GM12878 (cell line): ENCODE results near the gene OPRM1. TPM values are rescaled to one million over a fixed set of nuclear protein-coding genes. Genes with fewer than 3 reads are reported as not detected.

Source experiments
- ATAC-seq: fragments of 200-7000 bp; cut with Tn5 transposase; 3 replicates; pipeline ENCODE4 v1.9.1; 2020; ENCODE audit warnings: mild to moderate bottlenecking, moderate library complexity
- BruUV-seq: library from RNA; stranded (reverse); fragments of 400-500 nt; replicated peaks from 2 replicates; lab custom pipeline; 2021; lab: Mats Ljungman, UMichigan
- CTCF ChIA-PET: fragments of 300-600 bp; sonication (Branson Sonifier 250); formaldehyde crosslinking; extraction: SDS; loops from one replicate; lab custom pipeline; 2021; ENCODE audit warnings: inconsistent platforms; lab: Yijun Ruan, JAX
- POLR2A ChIA-PET: fragments of 350-600 bp; formaldehyde crosslinking; extraction: SDS; loops from one replicate; lab custom pipeline; 2021; ENCODE audit warnings: inconsistent platforms; lab: Charles Lee
- RAD21 ChIA-PET: fragments of 300-600 bp; sonication (Branson Sonifier 250); formaldehyde crosslinking; loops from one replicate; lab custom pipeline; 2023; ENCODE audit warnings: antibody characterized with exemption; ENCODE audit not compliant: unreplicated experiment; lab: Charles Lee
- SMC1A ChIA-PET: fragments of 300-600 bp; sonication (Branson Sonifier 250); formaldehyde crosslinking; loops from one replicate; lab custom pipeline; 2023; ENCODE audit not compliant: unreplicated experiment, uncharacterized antibody; lab: Charles Lee
- DNase-seq: peaks from one replicate; pipeline ENCODE4 v3.0.0-alpha.2; 2011; ENCODE audit warnings: low read depth, low spot score
- FAIRE-seq: peaks from 3 replicates; lab custom pipeline; 2011; peaks lifted over from hg19 to GRCh38; lab: Jason Lieb, UNC
- H2AFZ ChIP-seq: 2 replicates; pipeline ENCODE4 v1.6.0; 2011; ENCODE audit warnings: low read depth, low read length, control low read depth; ENCODE audit not compliant: control insufficient read depth
- H3K27ac ChIP-seq: 2 replicates; pipeline ENCODE4 v1.5.1; 2011; ENCODE audit warnings: control low read depth; ENCODE audit not compliant: control insufficient read depth, insufficient read depth
- H3K27me3 ChIP-seq, 2 experiments: replicated peaks in 1 of 2; 2 replicates each; pipeline versions ENCODE4 v1.6.0 to v1.6.1; 2011; ENCODE audit warnings: low read length in 1 of 2; ENCODE audit not compliant: control insufficient read depth in 2 of 2, insufficient read depth in 2 of 2
- H3K36me3 ChIP-seq, 2 experiments: 2 replicates each; pipeline ENCODE4 v1.5.1; 2011; ENCODE audit warnings: low read length in 1 of 2; ENCODE audit not compliant: control insufficient read depth in 2 of 2, insufficient read depth in 2 of 2
- H3K4me1 ChIP-seq: 2 replicates; pipeline ENCODE4 v1.6.1; 2011; ENCODE audit warnings: mild to moderate bottlenecking, low read length, moderate library complexity, mixed read lengths; ENCODE audit not compliant: control insufficient read depth, insufficient read depth
- H3K4me2 ChIP-seq: 2 replicates; pipeline ENCODE4 v1.6.0; 2011; ENCODE audit warnings: control low read depth; ENCODE audit not compliant: control insufficient read depth, insufficient read depth
- H3K4me3 ChIP-seq: fragments of 200-600 bp; sonication (generic); 2 replicates; pipeline ENCODE4 v1.5.1; 2016
- H3K79me2 ChIP-seq: 2 replicates; pipeline ENCODE4 v1.6.0; 2011; ENCODE audit warnings: low read length; ENCODE audit not compliant: control insufficient read depth, insufficient read depth
- H3K9ac ChIP-seq: 2 replicates; pipeline ENCODE4 v1.8.0; 2011; ENCODE audit warnings: low read length, control low read depth, mixed read lengths; ENCODE audit not compliant: control insufficient read depth, insufficient read depth
- H3K9me3 ChIP-seq: replicated peaks from 3 replicates; pipeline ENCODE4 v1.5.1; 2011; ENCODE audit warnings: mild to moderate bottlenecking, low read length; ENCODE audit not compliant: control insufficient read depth, insufficient read depth
- H4K20me1 ChIP-seq: 2 replicates; pipeline ENCODE4 v1.6.0; 2011; ENCODE audit not compliant: control insufficient read depth, insufficient read depth
- BCL11A ChIP-seq: IDR thresholded peaks from 2 replicates; pipeline ENCODE4 v1.6.1; 2011; ENCODE audit warnings: low read depth, low read length
- BCL3 ChIP-seq: IDR thresholded peaks from 2 replicates; pipeline ENCODE4 v1.6.1; 2011; ENCODE audit warnings: borderline replicate concordance, low read depth, mild to moderate bottlenecking, moderate library complexity, low read length; ENCODE audit not compliant: insufficient read depth, poor library complexity, severe bottlenecking
- BHLHE40 ChIP-seq, 2 experiments: fragments of 450-650 bp in 1 of 2; IDR thresholded peaks; 2 replicates each; pipeline ENCODE4 v1.6.1; 2011 to 2017; ENCODE audit warnings: low read depth in 2 of 2, borderline replicate concordance in 1 of 2, improper control_type of control experiment in 1 of 2, low read length in 1 of 2, mild to moderate bottlenecking in 1 of 2
- BMI1 ChIP-seq: fragments of 450-650 bp; IDR thresholded peaks from 2 replicates; pipeline ENCODE4 v1.6.1; 2016; ENCODE audit warnings: mild to moderate bottlenecking, moderate library complexity, borderline replicate concordance
- CHD2 ChIP-seq: IDR thresholded peaks from 2 replicates; pipeline ENCODE4 v1.6.1; 2011; ENCODE audit warnings: low read depth, low read length, improper control_type of control experiment, borderline replicate concordance
- EGR1 ChIP-seq, 2 experiments: IDR thresholded peaks; 1 replicate in 1 of 2; 2 replicates in 1 of 2; pipeline ENCODE4 v1.6.1; 2011 to 2012; ENCODE audit warnings: low read depth in 2 of 2, low read length in 2 of 2, borderline replicate concordance in 1 of 2, mild to moderate bottlenecking in 1 of 2, moderate library complexity in 1 of 2
- ESRRA ChIP-seq: IDR thresholded peaks from 2 replicates; pipeline ENCODE4 v1.6.1; 2012; ENCODE audit warnings: mild to moderate bottlenecking, low read length, improper control_type of control experiment
- HDAC6 ChIP-seq: fragments of 200-600 bp; sonication (generic); IDR thresholded peaks from one replicate; pipeline ENCODE4 v1.8.0; 2017; ENCODE audit warnings: antibody characterized with exemption; ENCODE audit not compliant: unreplicated experiment
- JUND ChIP-seq: IDR thresholded peaks from 2 replicates; pipeline ENCODE4 v1.6.1; 2012; ENCODE audit warnings: low read depth, mild to moderate bottlenecking, low read length, improper control_type of control experiment, moderate library complexity
- POLR2A ChIP-seq: IDR thresholded peaks from 2 replicates; pipeline ENCODE4 v1.6.1; 2011; ENCODE audit warnings: low read depth, mild to moderate bottlenecking, low read length
- RCOR1 ChIP-seq: conservative IDR thresholded peaks from 2 replicates; pipeline ENCODE4 v1.6.1; 2012; ENCODE audit warnings: low read depth, low read length, improper control_type of control experiment
- SIN3A ChIP-seq: IDR thresholded peaks from 2 replicates; pipeline ENCODE4 v1.6.1; 2012; ENCODE audit warnings: low read depth, low read length, improper control_type of control experiment
- SPI1 ChIP-seq: IDR thresholded peaks from 2 replicates; pipeline ENCODE4 v1.6.1; 2011; ENCODE audit warnings: low read depth, mild to moderate bottlenecking, low read length, moderate library complexity, borderline replicate concordance; ENCODE audit not compliant: insufficient read depth
- SUPT20H ChIP-seq: IDR thresholded peaks from 2 replicates; pipeline ENCODE4 v1.6.1; 2011; ENCODE audit warnings: low read depth, mild to moderate bottlenecking, low read length, moderate library complexity, borderline replicate concordance; ENCODE audit not compliant: control insufficient read depth
- TCF12 ChIP-seq: IDR thresholded peaks from 2 replicates; pipeline ENCODE4 v1.6.1; 2011; ENCODE audit warnings: low read depth, mild to moderate bottlenecking, low read length
- ZNF274 ChIP-seq: IDR thresholded peaks from one replicate; pipeline ENCODE4 v1.8.0; 2011; ENCODE audit not compliant: insufficient read length, insufficient read depth
- WGBS: methylation state at CpG from one replicate; pipeline ENCODE4 v1.1.6; 2016; ENCODE audit warnings: low lambda C conversion rate; ENCODE audit not compliant: insufficient replicate concordance, insufficient coverage; ENCODE audit errors: missing lambda C conversion rate; 5-methylcytosine and 5-hydroxymethylcytosine counted together
- in situ Hi-C: fragments of 300-500 bp; cut with MboI; formaldehyde crosslinking; loops from 9 replicates; pipeline ENCODE4 v1.14.3; 2018; ENCODE audit warnings: mixed read lengths
- intact Hi-C: fragments of 100-400 bp; cut with micrococcal nuclease; formaldehyde crosslinking; loops from one replicate; pipeline ENCODE4 v1.14.2; 2022; ENCODE audit not compliant: unreplicated experiment
- polyA plus RNA-seq, 11 experiments: library from polyadenylated mRNA; depleted of rRNA in 4 of 11; unstranded in 6 of 11; stranded (reverse) in 5 of 11; fragments of >200 nt; fragmentation: Nextera tagmentation in 4 of 11; fragmentation: Illumina TruSeq in 1 of 11; extraction: Ambion mirVana in 4 of 11; extraction: Trizol in 1 of 11; gene quantifications; 1 replicate in 1 of 11; 2 replicates in 10 of 11; pipeline versions ENCODE4 v1.2.1 to v1.2.3, GENCODE V29; 2011 to 2016; ENCODE audit warnings: inconsistent platforms in 2 of 11, missing spikeins in 2 of 11, low read depth in 1 of 11
- total RNA-seq, 4 experiments: library from RNA; depleted of rRNA in 3 of 4; stranded (reverse); fragments of >200 nt in 3 of 4; fragmentation: Illumina TruSeq in 1 of 4; extraction: Trizol in 1 of 4; gene quantifications; 2 replicates each; pipeline versions ENCODE4 v1.2.1 to v1.2.3, GENCODE V29; 2013 to 2021
- TF ChIP-seq, protein P1 (sequence below): IDR thresholded peaks from 2 replicates; pipeline ENCODE4 v1.6.1; 2011; ENCODE audit warnings: low read depth, mild to moderate bottlenecking, low read length, moderate library complexity, borderline replicate concordance; ENCODE audit errors: extremely low read depth
- TF ChIP-seq, protein P2 (sequence below): fragments of 450-650 bp; IDR thresholded peaks from 2 replicates; pipeline ENCODE4 v1.6.1; 2018; ENCODE audit warnings: borderline replicate concordance, mild to moderate bottlenecking; ENCODE audit not compliant: partially characterized antibody

OPRM1 gene
- total and polyA plus RNA-seq, 10 of the 15 experiments (the other 5 are each of a cell fraction or from before 2014, with no cell fraction given): not detected

DNA sequence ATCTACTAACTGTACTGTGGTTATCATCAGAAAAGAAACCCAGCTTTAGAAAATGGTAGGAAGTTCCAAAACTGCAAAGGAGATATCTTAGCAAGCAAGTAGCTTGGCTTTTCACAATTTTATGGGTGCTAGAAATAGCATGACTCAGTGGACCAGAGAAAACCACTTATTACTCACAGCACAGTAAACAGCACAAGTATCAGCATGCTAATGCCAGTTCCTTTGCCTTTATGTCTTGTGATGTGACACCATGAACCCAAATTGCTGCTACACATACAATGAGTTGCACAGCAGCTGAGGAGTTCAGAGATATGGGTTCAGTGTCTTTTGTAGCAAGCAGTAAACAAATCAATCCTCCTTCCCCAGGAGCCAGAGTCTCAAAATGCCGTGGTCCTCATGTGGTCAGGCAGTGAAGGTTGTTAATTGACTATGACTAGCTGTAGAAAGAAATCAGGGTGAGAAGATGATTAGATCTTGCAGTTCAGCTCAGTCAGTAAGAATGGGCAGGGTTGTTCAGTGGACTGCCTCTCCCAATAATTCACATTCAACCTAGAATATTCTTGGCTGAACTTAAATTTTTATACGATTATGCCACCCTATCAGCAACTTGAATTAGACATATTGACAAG lies 73.3 kb downstream of the OPRM1 start:
- ATAC-seq (no peak), FAIRE-seq (no peak), DNase-seq (no peak)
- H3K9me3 ChIP-seq: no peaks in the 10 kb centered on the region
- 14% methylated on average over 2 of the region's 2 CpGs for WGBS
- SMC1A ChIA-PET: no interaction called here
- H3K79me2 ChIP-seq: no peaks in the 10 kb centered on the region
- H3K4me1 ChIP-seq: no peaks in the 10 kb centered on the region
- no peaks in the 10 kb centered on the region for H3K36me3 ChIP-seq
- H2AFZ ChIP-seq: no peak overlapping the region
- no peaks in the 10 kb centered on the region for H4K20me1 ChIP-seq
- CTCF ChIA-PET: interaction anchor here (2.2 kb wide), 1 partner anchor 165 kb away, joined by 9 read pairs; no protein-coding TSS in a partner anchor
- H3K27ac ChIP-seq: no peak overlapping the region
- RAD21 ChIA-PET: no interaction called here
- no peak overlapping the region for H3K4me3 ChIP-seq
- POLR2A ChIA-PET: no interaction called here
- no peak overlapping the region for H3K9ac ChIP-seq
- intact Hi-C loops: no loop called here
- H3K4me2 ChIP-seq: no peak overlapping the region
- in situ Hi-C loops: no loop called here
- no peaks in the 10 kb centered on the region; a peak in 3 of 4 replicates for H3K27me3 ChIP-seq
- no TSS peak for BruUV-seq
- TF ChIP-seq, protein P1, sequence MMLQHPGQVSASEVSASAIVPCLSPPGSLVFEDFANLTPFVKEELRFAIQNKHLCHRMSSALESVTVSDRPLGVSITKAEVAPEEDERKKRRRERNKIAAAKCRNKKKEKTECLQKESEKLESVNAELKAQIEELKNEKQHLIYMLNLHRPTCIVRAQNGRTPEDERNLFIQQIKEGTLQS: no peak
- TF ChIP-seq SUPT20H: no peak
- no peak for TF ChIP-seq BCL11A
- no peak for TF ChIP-seq ZNF274
- no peak for TF ChIP-seq BMI1
- TF ChIP-seq RCOR1: no peak
- no peak for TF ChIP-seq POLR2A
- TF ChIP-seq SPI1: no peak
- TF ChIP-seq TCF12: no peak
- TF ChIP-seq ESRRA: no peak
- TF ChIP-seq JUND: no peak
- no peak for TF ChIP-seq CHD2
- no peak for TF ChIP-seq BCL3
- no peak for TF ChIP-seq HDAC6
- no peak for TF ChIP-seq SIN3A
- no peak for TF ChIP-seq BHLHE40 (IDR thresholded peaks at IDR 0.05; ENCODE audit: borderline replicate concordance in 1 of 2, low read depth in 2 of 2, low read length in 1 of 2)
- TF ChIP-seq, protein P2, sequence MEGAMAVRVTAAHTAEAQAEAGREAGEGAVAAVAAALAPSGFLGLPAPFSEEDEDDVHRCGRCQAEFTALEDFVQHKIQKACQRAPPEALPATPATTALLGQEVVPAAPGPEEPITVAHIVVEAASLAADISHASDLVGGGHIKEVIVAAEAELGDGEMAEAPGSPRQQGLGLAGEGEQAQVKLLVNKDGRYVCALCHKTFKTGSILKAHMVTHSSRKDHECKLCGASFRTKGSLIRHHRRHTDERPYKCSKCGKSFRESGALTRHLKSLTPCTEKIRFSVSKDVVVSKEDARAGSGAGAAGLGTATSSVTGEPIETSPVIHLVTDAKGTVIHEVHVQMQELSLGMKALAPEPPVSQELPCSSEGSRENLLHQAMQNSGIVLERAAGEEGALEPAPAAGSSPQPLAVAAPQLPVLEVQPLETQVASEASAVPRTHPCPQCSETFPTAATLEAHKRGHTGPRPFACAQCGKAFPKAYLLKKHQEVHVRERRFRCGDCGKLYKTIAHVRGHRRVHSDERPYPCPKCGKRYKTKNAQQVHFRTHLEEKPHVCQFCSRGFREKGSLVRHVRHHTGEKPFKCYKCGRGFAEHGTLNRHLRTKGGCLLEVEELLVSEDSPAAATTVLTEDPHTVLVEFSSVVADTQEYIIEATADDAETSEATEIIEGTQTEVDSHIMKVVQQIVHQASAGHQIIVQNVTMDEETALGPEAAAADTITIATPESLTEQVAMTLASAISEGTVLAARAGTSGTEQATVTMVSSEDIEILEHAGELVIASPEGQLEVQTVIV: no peak
- TF ChIP-seq EGR1 (IDR thresholded peaks at IDR 0.05; ENCODE audit: borderline replicate concordance in 1 of 2, low read depth in 2 of 2, low read length in 2 of 2): no peak
